IPS-18c (cell line): ENCODE measurements around the gene CACNA1D.
"Not testable (repeated sequence)": the region's sequence is repeated elsewhere in the genome, so short reads cannot be mapped to it uniquely, and the experiment has no call there.

Source experiments
- H3K4me3 ChIP-seq: 2 replicates; pipeline ENCODE4 v1.7.0; 2013; ENCODE audit warnings: low read depth, mild to moderate bottlenecking, low read length, moderate library complexity; ENCODE audit not compliant: insufficient read depth
- H3K9me3 ChIP-seq: one replicate; pipeline ENCODE4 v1.6.1; 2013; ENCODE audit warnings: mild to moderate bottlenecking, low read length, moderate library complexity; ENCODE audit not compliant: control insufficient read depth, insufficient read depth

CACNA1D gene

DNA sequence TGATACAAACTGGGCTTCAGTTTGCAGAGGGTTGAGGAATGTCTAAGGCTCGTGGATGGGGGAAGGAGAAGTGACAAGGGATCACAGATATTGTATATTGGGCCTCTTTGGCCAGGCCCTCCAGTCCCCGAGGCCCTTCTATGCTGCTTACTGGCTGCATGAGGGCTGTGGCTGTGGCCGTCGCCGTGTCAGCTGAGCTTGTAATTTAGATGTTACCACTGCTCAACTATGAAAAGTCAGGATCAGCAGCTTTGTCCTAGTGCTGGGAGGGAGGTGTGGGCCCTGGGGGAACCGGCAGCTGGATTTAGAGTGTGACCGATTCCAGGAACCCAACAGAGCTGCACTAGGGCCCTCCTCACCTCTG lies 51.6 kb downstream of the CACNA1D start:
- Histone ChIP-seq H3K4me3 (no peak overlapping the region), H3K9me3 (no peaks in the 10 kb centered on the region)

- Histone ChIP-seq H3K4me3 (no peak overlapping the region), H3K9me3 (no peaks in the 10 kb centered on the region)
Measured at GRCh38 chr3:53547327-53547726, 52.9 kb downstream of the CACNA1D start.

- Histone ChIP-seq H3K9me3 (no peaks in the 10 kb centered on the region), H3K4me3 (no peak overlapping the region)
Measured at GRCh38 chr3:53550005-53550620, 55.7 kb downstream of the CACNA1D start.

GRCh38 chr3:53551324-53551723 lies 56.9 kb downstream of the CACNA1D start:
- no peaks in the 10 kb centered on the region for H3K9me3 ChIP-seq
- H3K4me3 ChIP-seq, result no peak overlapping the region

GRCh38 chr3:53552730-53553129 lies 58.3 kb downstream of the CACNA1D start:
- H3K9me3 ChIP-seq, result no peaks in the 10 kb centered on the region

DNA sequence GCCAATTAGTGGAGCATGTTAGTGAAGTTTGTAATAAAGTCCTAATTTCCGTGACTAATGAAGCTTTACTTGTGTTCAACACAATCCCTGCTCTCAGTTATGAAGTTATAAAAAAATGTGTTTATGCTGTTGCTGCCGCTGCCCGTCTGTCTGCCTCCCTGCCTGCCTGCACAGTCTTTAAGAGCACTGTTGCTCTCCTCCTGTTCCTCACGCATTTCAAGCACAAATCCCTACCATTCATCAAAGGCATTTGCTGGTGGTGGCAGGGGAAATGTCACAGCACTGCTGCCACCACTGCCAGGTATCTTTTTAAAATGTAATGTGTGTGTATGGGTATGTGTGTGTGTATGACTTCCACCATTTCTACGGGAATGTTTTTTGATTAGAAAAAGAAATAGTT lies 58.8 kb downstream of the CACNA1D start:
- no peak overlapping the region for H3K4me3 ChIP-seq
- no peaks in the 10 kb centered on the region for H3K9me3 ChIP-seq

More at GRCh38 chr3:53552730-53553129, 58.3 kb downstream of the CACNA1D start:
- no peak overlapping the region for H3K4me3 ChIP-seq

GRCh38 chr3:53554559-53555067 lies 60.2 kb downstream of the CACNA1D start:
- Histone ChIP-seq H3K4me3 (no peak overlapping the region), H3K9me3 (no peaks in the 10 kb centered on the region)

DNA sequence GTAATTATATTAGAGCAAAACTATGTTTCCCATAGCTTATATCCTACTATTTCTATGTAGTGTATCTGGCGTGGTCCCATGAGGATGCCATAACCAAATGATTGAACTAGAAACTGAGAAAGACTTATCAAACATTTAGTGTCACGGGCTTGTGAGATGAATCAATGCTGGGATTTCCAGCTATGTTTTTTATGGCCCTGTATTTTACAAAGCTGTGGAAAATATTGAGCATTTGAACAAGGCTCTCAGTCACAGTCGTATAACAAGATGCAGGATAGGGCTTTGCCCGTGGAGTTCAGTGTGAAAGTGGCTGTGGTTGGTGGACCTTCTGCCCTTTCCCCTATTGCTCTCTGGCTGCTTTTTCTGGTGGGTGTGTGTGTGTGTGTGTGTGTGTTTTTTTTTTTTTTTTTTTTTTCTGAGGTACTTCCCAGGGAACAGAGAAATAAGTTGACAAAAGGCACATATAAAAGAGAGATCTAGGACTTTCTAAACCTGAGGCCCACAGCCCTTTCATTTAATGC lies 60.7 kb downstream of the CACNA1D start:
- no peaks in the 10 kb centered on the region for H3K9me3 ChIP-seq
- no peak overlapping the region for H3K4me3 ChIP-seq

GRCh38 chr3:53566461-53567145 lies 72.2 kb downstream of the CACNA1D start:
- Histone ChIP-seq H3K9me3 (no peaks in the 10 kb centered on the region), H3K4me3 (no peak overlapping the region)

GRCh38 chr3:53570081-53570480 lies 75.7 kb downstream of the CACNA1D start:
- H3K9me3 ChIP-seq, result no peaks in the 10 kb centered on the region
- H3K4me3 ChIP-seq, result no peak overlapping the region

DNA sequence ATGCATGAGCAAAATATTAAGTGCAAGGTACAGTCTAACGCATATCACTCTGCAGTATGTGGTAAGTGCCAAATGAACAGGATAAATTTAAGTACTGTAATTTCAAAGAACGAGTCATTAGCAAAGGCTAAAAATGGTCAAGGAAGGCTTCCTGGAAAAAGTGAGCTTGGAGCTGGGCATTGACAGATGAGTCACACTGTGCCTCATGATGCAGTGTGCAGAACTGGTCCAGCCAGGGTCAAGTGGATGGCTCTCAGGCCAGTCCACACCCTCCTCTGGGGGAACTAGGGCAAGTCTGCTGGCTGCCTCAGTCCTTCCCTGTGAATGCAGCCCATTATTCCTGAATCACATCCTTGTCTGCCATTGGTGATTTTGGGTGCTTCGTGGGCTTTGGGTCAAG lies 76.3 kb downstream of the CACNA1D start:
- H3K4me3 ChIP-seq, result no peak overlapping the region
- no peaks in the 10 kb centered on the region for H3K9me3 ChIP-seq

- Histone ChIP-seq H3K4me3 (no peak overlapping the region), H3K9me3 (no peaks in the 10 kb centered on the region)
Measured at GRCh38 chr3:53571264-53571663, 76.9 kb downstream of the CACNA1D start.

GRCh38 chr3:53572184-53572583 lies 77.8 kb downstream of the CACNA1D start:
- H3K9me3 ChIP-seq, H3K4me3 ChIP-seq: not testable (repeated sequence)

- no peak overlapping the region for H3K4me3 ChIP-seq
- H3K9me3 ChIP-seq, result no peaks in the 10 kb centered on the region
Measured at GRCh38 chr3:53577506-53577905, 83.1 kb downstream of the CACNA1D start.

GRCh38 chr3:53579636-53580035 lies 85.2 kb downstream of the CACNA1D start:
- no peaks in the 10 kb centered on the region for H3K9me3 ChIP-seq

GRCh38 chr3:53581671-53582070 lies 87.3 kb downstream of the CACNA1D start:
- H3K9me3 ChIP-seq, result no peaks in the 10 kb centered on the region

More at GRCh38 chr3:53579636-53580035, 85.2 kb downstream of the CACNA1D start:
- no peak overlapping the region for H3K4me3 ChIP-seq

GRCh38 chr3:53583161-53583690 lies 88.8 kb downstream of the CACNA1D start:
- Histone ChIP-seq H3K4me3 (no peak overlapping the region), H3K9me3 (no peaks in the 10 kb centered on the region)

More at GRCh38 chr3:53581671-53582070, 87.3 kb downstream of the CACNA1D start:
- no peak overlapping the region for H3K4me3 ChIP-seq

- Histone ChIP-seq H3K9me3 (peaks cover 3% of the 10 kb centered on the region), H3K4me3 (no peak overlapping the region)
Measured at GRCh38 chr3:53585049-53585448, 90.6 kb downstream of the CACNA1D start.
